Stimulated activated CD4-positive, alpha-beta T cell treated with anti-CD3 and anti-CD28 coated beads, Interleukin-12 subunit alpha, Interleukin-12 subunit beta, amount 100 ng/mL, for 24 hours (primary cell): ENCODE results near the gene RBBP8NL.

Experiments
- DNase-seq, 2 experiments: peaks; one replicate each; pipeline ENCODE4 v3.0.0-alpha.2; 2020; ENCODE audit warnings: low read depth in 2 of 2

Gene RBBP8NL

GRCh38 chr20:62427172-62428001, at the start of gene RBBP8NL:
Gene RBBP8NL, minus strand, starts transcription at chr20:62427539. Its CDS starts 7,892 bp downstream, at chr20:62419647.
- no peak for DNase-seq

GRCh38 chr20:62476056-62476838, 48.9 kb upstream of the RBBP8NL start:
- no peak for DNase-seq

GRCh38 chr20:62475772-62476055, 48.4 kb upstream of the RBBP8NL start, which contains the start of gene GATA5:
Gene GATA5, minus strand, starts transcription at chr20:62475995. Its CDS starts 474 bp downstream, at chr20:62475521.
- DNase-seq = no peak

GRCh38 chr20:62475027-62475771, 47.9 kb upstream of the RBBP8NL start:
- DNase-seq = no peak

GRCh38 chr20:62474604-62475026, 47.3 kb upstream of the RBBP8NL start:
- no peak for DNase-seq

GRCh38 chr20:62473717-62474603, 46.6 kb upstream of the RBBP8NL start:
- DNase-seq = no peak

GRCh38 chr20:62472941-62473585, 45.7 kb upstream of the RBBP8NL start:
- DNase-seq = no peak

- no peak for DNase-seq
Measured at GRCh38 chr20:62472138-62472940, 45.0 kb upstream of the RBBP8NL start.

GRCh38 chr20:62470459-62470858, 43.1 kb upstream of the RBBP8NL start:
- no peak for DNase-seq

GRCh38 chr20:62470001-62470400, 42.7 kb upstream of the RBBP8NL start:
- DNase-seq = no peak

- DNase-seq = no peak
Measured at GRCh38 chr20:62469352-62469751, 42.0 kb upstream of the RBBP8NL start.

GRCh38 chr20:62466806-62467537, 39.6 kb upstream of the RBBP8NL start:
- DNase-seq = no peak

GRCh38 chr20:62466072-62466760, 38.9 kb upstream of the RBBP8NL start:
- no peak for DNase-seq

GRCh38 chr20:62464990-62465389, 37.7 kb upstream of the RBBP8NL start:
- DNase-seq = no peak

GRCh38 chr20:62464425-62464770, 37.1 kb upstream of the RBBP8NL start:
- no peak for DNase-seq

GRCh38 chr20:62463651-62464424, 36.5 kb upstream of the RBBP8NL start:
- DNase-seq = no peak

GRCh38 chr20:62462976-62463592, 35.7 kb upstream of the RBBP8NL start:
- no peak for DNase-seq
